GF-D8 (cell line): ENCODE results near the gene RFWD3.

ENCODE experiments used
- DNase-seq: peaks from one replicate; lab custom pipeline; 2025; lab: John Stamatoyannopoulos, UW

Gene RFWD3

DNA sequence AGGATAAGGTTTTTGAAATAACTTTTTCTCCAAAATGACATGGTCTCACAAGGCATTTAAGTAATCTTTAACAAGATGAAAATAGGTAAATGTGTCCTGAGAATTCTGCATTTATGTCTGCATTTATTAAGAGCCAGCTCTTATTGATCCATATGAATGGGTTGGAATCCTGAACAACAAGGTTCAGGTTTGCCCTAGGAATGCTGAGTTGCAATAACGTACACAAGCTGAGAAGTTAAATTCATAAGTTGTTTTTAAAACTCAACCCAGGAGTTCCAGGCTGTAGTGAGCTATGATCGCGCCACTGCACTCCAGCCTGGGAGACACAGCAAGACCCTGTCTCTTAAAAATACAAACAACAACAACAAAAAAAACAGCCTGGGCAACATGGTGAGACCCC, 87.8 kb downstream of the RFWD3 start:
- DNase-seq: no peak

DNA sequence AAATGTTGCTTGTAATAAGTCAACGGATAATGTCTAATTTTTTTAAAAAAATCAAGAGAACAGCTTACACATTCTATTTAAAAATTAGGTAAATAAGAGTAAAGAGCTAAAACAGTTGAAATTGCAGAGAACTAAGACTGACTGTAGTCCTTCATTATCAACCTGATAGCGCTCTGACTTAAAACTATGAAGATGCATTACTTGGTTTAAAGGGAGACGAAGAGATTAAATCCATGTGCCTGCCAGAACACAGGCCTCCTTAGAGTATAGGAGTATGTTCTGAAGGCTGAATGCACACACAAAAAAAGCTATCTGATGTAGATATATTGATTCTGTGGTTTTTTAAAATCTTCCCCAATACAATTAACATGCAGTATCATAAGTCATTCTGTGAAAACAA, 88.2 kb downstream of the RFWD3 start:
- no peak for DNase-seq

- no peak for DNase-seq
Observed at GRCh38 chr16:74577882-74578366, 88.8 kb downstream of the RFWD3 start.

- DNase-seq: no peak
Observed at GRCh38 chr16:74575807-74576643, 90.7 kb downstream of the RFWD3 start.

- no peak for DNase-seq
Observed at GRCh38 chr16:74575175-74575806, 91.4 kb downstream of the RFWD3 start.

GRCh38 chr16:74574146-74574545, 92.5 kb downstream of the RFWD3 start:
- DNase-seq: no peak

DNA sequence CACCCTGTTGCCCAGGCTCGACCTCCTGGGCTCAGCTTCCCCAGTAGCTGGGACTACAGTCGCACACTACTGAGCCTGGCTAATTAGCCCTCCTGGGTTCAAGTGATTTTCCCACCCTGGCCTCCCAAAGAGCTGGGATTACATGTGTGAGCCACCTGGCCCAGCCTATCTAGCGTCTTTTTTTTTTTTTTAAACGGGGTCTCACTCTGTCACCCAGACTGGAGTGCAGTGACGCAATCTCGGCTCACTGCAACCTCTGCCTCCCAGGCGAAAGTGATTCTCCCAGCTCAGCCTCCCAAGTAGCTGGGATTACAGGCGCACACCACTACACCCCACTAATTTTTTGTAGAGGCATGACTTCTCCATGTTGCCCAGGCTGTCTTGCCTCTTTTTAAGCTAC, 93.1 kb downstream of the RFWD3 start:
- DNase-seq: no peak
